WERI-Rb-1 (cell line): ENCODE measurements around the gene GRK6.

Experiments
- DNase-seq: peaks from one replicate; pipeline ENCODE4 v3.0.0-alpha.2; 2020
- H3K27ac ChIP-seq: fragments of 250-450 bp; sonication (Bioruptor Pico); 2 replicates; pipeline ENCODE4 v1.5.1; 2020; ENCODE audit warnings: mild to moderate bottlenecking, moderate library complexity
- H3K27me3 ChIP-seq: fragments of 250-450 bp; sonication (Bioruptor Pico); 2 replicates; pipeline ENCODE4 v1.5.1; 2021; ENCODE audit warnings: mild to moderate bottlenecking, low read depth, moderate library complexity; ENCODE audit not compliant: insufficient read depth, severe bottlenecking
- H3K36me3 ChIP-seq: fragments of 250-450 bp; sonication (Bioruptor Pico); 2 replicates; pipeline ENCODE4 v1.5.1; 2020; ENCODE audit warnings: mild to moderate bottlenecking, moderate library complexity
- H3K4me3 ChIP-seq: 2 replicates; pipeline ENCODE4 v1.5.1; 2011; ENCODE audit warnings: low read depth, mild to moderate bottlenecking, control low read depth, low read length
- H3K9me3 ChIP-seq: fragments of 250-450 bp; sonication (Bioruptor Pico); 2 replicates; pipeline ENCODE4 v1.5.1; 2021; ENCODE audit warnings: mild to moderate bottlenecking, moderate library complexity; ENCODE audit not compliant: severe bottlenecking
- CTCF ChIP-seq: IDR thresholded peaks from 2 replicates; pipeline ENCODE4 v1.5.1; 2011; ENCODE audit warnings: low read depth, mild to moderate bottlenecking, control low read depth, inconsistent platforms, low read length

GRK6 gene

GRCh38 chr5:177452688-177453638 is 26.5 kb downstream of the GRK6 start:
- H3K4me3 ChIP-seq, result no peak overlapping the region
- no peaks in the 10 kb centered on the region for H3K9me3 ChIP-seq
- no peak for TF ChIP-seq CTCF
- H3K27ac ChIP-seq, result no peak overlapping the region
- DNase-seq, result no peak
- H3K36me3 ChIP-seq, result peaks cover 9% of the 10 kb centered on the region
- no peaks in the 10 kb centered on the region for H3K27me3 ChIP-seq

- H3K9me3 ChIP-seq, result no peaks in the 10 kb centered on the region
- no peak for DNase-seq
- no peaks in the 10 kb centered on the region for H3K27me3 ChIP-seq
- peaks cover 18% of the 10 kb centered on the region for H3K36me3 ChIP-seq
- peak overlapping the region; percentile 80 for H3K27ac ChIP-seq
- TF ChIP-seq CTCF, result no peak
- H3K4me3 ChIP-seq, result peak overlapping the region; percentile 52
Measured at GRCh38 chr5:177453852-177454396, 27.4 kb downstream of the GRK6 start.

- TF ChIP-seq CTCF, result peak; percentile 71
- Histone ChIP-seq H3K36me3 (peaks cover 20% of the 10 kb centered on the region), H3K27ac (peak overlapping the region; percentile 80), H3K27me3 (no peaks in the 10 kb centered on the region), H3K9me3 (no peaks in the 10 kb centered on the region), H3K4me3 (peak overlapping the region; percentile 52)
- DNase-seq, result peak; percentile 83
Measured at GRCh38 chr5:177454397-177455035, 28.0 kb downstream of the GRK6 start.

GRCh38 chr5:177455036-177455660 is 28.7 kb downstream of the GRK6 start:
- H3K4me3 ChIP-seq, result peak overlapping the region; percentile 52
- no peaks in the 10 kb centered on the region for H3K27me3 ChIP-seq
- H3K9me3 ChIP-seq, result no peaks in the 10 kb centered on the region
- peak; percentile 56 for TF ChIP-seq CTCF
- peaks cover 20% of the 10 kb centered on the region for H3K36me3 ChIP-seq
- peak; percentile 81 for DNase-seq
- peak overlapping the region; percentile 80 for H3K27ac ChIP-seq

- no peaks in the 10 kb centered on the region for H3K9me3 ChIP-seq
- peaks cover 20% of the 10 kb centered on the region for H3K36me3 ChIP-seq
- TF ChIP-seq CTCF, result peak; percentile 68
- H3K27me3 ChIP-seq, result no peaks in the 10 kb centered on the region
- H3K27ac ChIP-seq, result peak overlapping the region; percentile 80
- DNase-seq, result peak; percentile 89
- H3K4me3 ChIP-seq, result peak overlapping the region; percentile 52
Measured at GRCh38 chr5:177455661-177456590, 29.4 kb downstream of the GRK6 start.
